ENCODE data around the gene TMEM198. TPM values are rescaled to one million over a fixed set of nuclear protein-coding genes. Genes with fewer than 3 reads are reported as not detected.
A peak's percentile ranks its signal among the peaks of the same experiment; 100 is the strongest.

Gene TMEM198
- total RNA-seq, 6 experiments from 2014 or later = 0.68 to 3.2 (median 1.2) TPM

- TF ChIP-seq CTCF (IDR thresholded peaks at IDR 0.05) (no peak), POLR2A (IDR thresholded peaks at IDR 0.05) (no peak)
These were observed 53.2 kb downstream of the TMEM198 start for GRCh38 chr2:219596954-219597551.

DNA sequence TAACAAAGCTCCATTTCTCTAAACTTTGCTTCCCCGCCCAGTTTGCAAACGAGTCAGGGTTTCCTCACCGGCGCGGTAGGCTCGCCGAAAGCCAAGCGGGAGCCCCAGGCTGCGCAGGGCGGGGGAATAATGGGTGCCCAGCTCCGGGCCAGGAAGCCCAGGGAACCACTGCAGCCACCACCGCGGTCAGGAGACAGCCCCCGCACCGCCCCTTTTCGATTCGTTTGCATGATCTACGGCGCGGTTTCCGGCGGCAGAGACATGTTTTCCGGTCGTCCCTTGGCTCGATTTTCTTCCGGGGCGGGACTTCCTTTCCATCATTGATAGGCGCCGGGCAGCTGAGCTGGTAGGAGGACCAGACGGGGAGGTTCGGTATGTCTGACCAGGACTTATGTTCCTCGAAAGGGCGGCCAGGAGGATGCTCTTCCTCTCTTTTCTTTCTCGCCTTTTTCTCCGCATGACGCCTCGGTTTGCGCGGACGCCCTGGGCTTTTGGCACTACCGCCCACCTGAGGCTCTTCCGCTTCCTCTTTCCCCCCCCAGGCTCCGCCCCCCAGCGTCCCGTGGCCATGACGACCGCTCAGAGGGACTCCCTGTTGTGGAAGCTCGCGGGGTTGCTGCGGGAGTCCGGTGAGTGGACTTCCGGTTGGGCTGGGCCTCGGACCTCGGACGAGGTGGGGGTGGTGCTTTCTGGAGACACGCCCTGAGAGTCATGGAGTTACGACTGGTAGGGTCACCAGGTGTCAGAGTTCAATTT lies 53.9 kb downstream of the TMEM198 start, which contains the start of gene STK11IP:
STK11IP (plus strand) TSS at position 306 of the 756 bp plus-strand sequence; CDS start at position 569, 263 bp downstream.
- Histone ChIP-seq H3K36me3 (peaks cover 0 to 6% (median 0%) of the 10 kb centered on the region in 4 donors), H3K27me3 (no peaks in the 10 kb centered on the region), H3K4me3 (peak within 1 kb of the TSS; percentile 53 to 79 (median 74)), H3K27ac (peak within 1 kb of the TSS; percentile 85), H3K4me1 (peaks cover 0 to 5% (median 0%) of the 10 kb centered on the region in 4 donors), H3K9me3 (no peaks in the 10 kb centered on the region)
- TF ChIP-seq CTCF (IDR thresholded peaks at IDR 0.05) (no peak), POLR2A (IDR thresholded peaks at IDR 0.05) (peak; percentile 94)
- intact Hi-C loops (cut with DNase I) = no loop called here
- WGBS (ENCODE audit: insufficient coverage, low coverage, low lambda C conversion rate, missing lambda C conversion rate) = 0% methylated on average over 43 of the region's 57 CpGs
- peak; percentile 96 to 99 (median 99) for DNase-seq
- peak; percentile 96 to 98 (median 96) for ATAC-seq

More at GRCh38 chr2:219596954-219597551, 53.2 kb downstream of the TMEM198 start:
- peaks cover 0 to 5% (median 0%) of the 10 kb centered on the region in 4 donors for H3K4me1 ChIP-seq
- intact Hi-C loops (cut with DNase I) = no loop called here
- peak; percentile 6 to 13 (median 10) for ATAC-seq
- peak overlapping the region; percentile 85 for H3K27ac ChIP-seq
- no peaks in the 10 kb centered on the region for H3K27me3 ChIP-seq
- no peaks in the 10 kb centered on the region for H3K9me3 ChIP-seq
- no peak for DNase-seq
- H3K36me3 ChIP-seq = no peaks in the 10 kb centered on the region
- peak overlapping the region; percentile 53 to 79 (median 74) for H3K4me3 ChIP-seq
- 9% methylated on average over 19 of the region's 19 CpGs for WGBS (ENCODE audit: insufficient coverage, low coverage, low lambda C conversion rate, missing lambda C conversion rate)

GRCh38 chr2:219598308-219599078 lies 54.7 kb downstream of the TMEM198 start:
- H3K4me1 ChIP-seq = peaks cover 0 to 5% (median 0%) of the 10 kb centered on the region in 4 donors
- peak overlapping the region; percentile 51 to 85 (median 80) for H3K27ac ChIP-seq
- no peaks in the 10 kb centered on the region for H3K9me3 ChIP-seq
- peaks cover 0 to 6% (median 0%) of the 10 kb centered on the region in 4 donors for H3K36me3 ChIP-seq
- no peak for DNase-seq
- WGBS (ENCODE audit: insufficient coverage, low coverage, low lambda C conversion rate, missing lambda C conversion rate) = 25% methylated on average over 8 of the region's 9 CpGs
- H3K27me3 ChIP-seq = no peaks in the 10 kb centered on the region
- peak overlapping the region; percentile 53 to 79 (median 74) for H3K4me3 ChIP-seq
- TF ChIP-seq CTCF (IDR thresholded peaks at IDR 0.05) (no peak), POLR2A (IDR thresholded peaks at IDR 0.05) (no peak)
- intact Hi-C loops (cut with DNase I) = no loop called here
- ATAC-seq = no peak

Small RNA genes within 50 kb of the gene (microRNA-seq; reads per million reads assigned to microRNA genes)
- 0 reads per million in 2 donors for gene MIR3132

Small RNA genes within 50 kb of the gene (small RNA-seq; reads per million reads assigned to genes)
- 0 reads per million in 2 experiments for gene MIR3132
- gene RN7SKP213 = 0 to 0.19 reads per million in 2 experiments

Other genes with a start within 250 kb of the TMEM198 start
- gene PTPRN, start 234.6 kb upstream of the TMEM198 start, total RNA-seq = under 1 TPM in 1 of 6 experiments, not detected in 5; 0.31 TPM
- not detected for gene RESP18, start 211.3 kb upstream of the TMEM198 start, total RNA-seq
- gene DNPEP, start 156.1 kb upstream of the TMEM198 start, total RNA-seq = 10 to 100 TPM; 37.1 to 60.2 (median 47.0) TPM
- gene DES, start 125.7 kb upstream of the TMEM198 start, total RNA-seq = 10 to 100 TPM in 1 of 6 experiments, 1 to 10 TPM in 5; 1.2 to 25.6 (median 2.5) TPM
- gene SPEG, start 109.2 kb upstream of the TMEM198 start, total RNA-seq = 1 to 10 TPM in 1 of 6 experiments, under 1 TPM in 5; 0.24 to 1.5 (median 0.48) TPM
- gene GMPPA, start 45.1 kb upstream of the TMEM198 start, total RNA-seq = 10 to 100 TPM; 21.7 to 54.1 (median 40.2) TPM
- gene ASIC4, start 29.5 kb upstream of the TMEM198 start, total RNA-seq = not detected
- gene CHPF, start 219 bp upstream of the TMEM198 start, total RNA-seq = 100 to 1,000 TPM in 2 of 6 experiments, 10 to 100 TPM in 4; 33.2 to 183 (median 39.6) TPM
- 10 to 100 TPM; 27.0 to 42.5 (median 39.4) TPM for gene OBSL1, start 27.5 kb downstream of the TMEM198 start, total RNA-seq
- not detected for gene INHA, start 28.3 kb downstream of the TMEM198 start, total RNA-seq
- gene STK11IP, start 53.8 kb downstream of the TMEM198 start, total RNA-seq = 10 to 100 TPM in 1 of 6 experiments, 1 to 10 TPM in 5; 3.6 to 10.8 (median 6.6) TPM
- under 1 TPM in 5 of 6 experiments, not detected in 1; 0.14 to 0.42 (median 0.27) TPM for gene SLC4A3, start 83.6 kb downstream of the TMEM198 start, total RNA-seq

Data from right lobe of liver (tissue), 6 donors.